Measurements from ENCODE around the gene NBEA. TPM values are rescaled to one million over a fixed set of nuclear protein-coding genes. Genes with fewer than 3 reads are reported as not detected.

The NBEA gene
- total and polyA plus RNA-seq, 2 experiments from 2014 or later = 9.1 to 29.1 TPM

DNA sequence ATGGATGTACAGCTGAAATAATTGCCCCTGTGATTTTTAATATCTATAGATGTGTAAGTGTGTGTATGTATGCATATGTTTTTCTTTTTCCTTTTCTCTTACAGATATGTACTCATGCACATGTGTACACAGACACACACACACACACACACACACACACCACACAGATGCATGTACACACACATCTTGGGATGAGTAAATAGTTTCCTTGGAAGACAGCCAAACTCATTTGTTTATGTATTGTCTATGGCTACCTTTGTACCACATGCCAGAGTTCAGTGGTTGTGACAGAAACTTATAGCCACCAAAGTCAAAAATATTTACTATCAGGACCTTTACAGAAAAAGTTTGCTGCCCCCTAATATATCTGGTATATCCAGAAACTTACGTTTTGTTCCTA, 341.8 kb downstream of the NBEA start (continued):
- TF ChIP-seq, protein P1, sequence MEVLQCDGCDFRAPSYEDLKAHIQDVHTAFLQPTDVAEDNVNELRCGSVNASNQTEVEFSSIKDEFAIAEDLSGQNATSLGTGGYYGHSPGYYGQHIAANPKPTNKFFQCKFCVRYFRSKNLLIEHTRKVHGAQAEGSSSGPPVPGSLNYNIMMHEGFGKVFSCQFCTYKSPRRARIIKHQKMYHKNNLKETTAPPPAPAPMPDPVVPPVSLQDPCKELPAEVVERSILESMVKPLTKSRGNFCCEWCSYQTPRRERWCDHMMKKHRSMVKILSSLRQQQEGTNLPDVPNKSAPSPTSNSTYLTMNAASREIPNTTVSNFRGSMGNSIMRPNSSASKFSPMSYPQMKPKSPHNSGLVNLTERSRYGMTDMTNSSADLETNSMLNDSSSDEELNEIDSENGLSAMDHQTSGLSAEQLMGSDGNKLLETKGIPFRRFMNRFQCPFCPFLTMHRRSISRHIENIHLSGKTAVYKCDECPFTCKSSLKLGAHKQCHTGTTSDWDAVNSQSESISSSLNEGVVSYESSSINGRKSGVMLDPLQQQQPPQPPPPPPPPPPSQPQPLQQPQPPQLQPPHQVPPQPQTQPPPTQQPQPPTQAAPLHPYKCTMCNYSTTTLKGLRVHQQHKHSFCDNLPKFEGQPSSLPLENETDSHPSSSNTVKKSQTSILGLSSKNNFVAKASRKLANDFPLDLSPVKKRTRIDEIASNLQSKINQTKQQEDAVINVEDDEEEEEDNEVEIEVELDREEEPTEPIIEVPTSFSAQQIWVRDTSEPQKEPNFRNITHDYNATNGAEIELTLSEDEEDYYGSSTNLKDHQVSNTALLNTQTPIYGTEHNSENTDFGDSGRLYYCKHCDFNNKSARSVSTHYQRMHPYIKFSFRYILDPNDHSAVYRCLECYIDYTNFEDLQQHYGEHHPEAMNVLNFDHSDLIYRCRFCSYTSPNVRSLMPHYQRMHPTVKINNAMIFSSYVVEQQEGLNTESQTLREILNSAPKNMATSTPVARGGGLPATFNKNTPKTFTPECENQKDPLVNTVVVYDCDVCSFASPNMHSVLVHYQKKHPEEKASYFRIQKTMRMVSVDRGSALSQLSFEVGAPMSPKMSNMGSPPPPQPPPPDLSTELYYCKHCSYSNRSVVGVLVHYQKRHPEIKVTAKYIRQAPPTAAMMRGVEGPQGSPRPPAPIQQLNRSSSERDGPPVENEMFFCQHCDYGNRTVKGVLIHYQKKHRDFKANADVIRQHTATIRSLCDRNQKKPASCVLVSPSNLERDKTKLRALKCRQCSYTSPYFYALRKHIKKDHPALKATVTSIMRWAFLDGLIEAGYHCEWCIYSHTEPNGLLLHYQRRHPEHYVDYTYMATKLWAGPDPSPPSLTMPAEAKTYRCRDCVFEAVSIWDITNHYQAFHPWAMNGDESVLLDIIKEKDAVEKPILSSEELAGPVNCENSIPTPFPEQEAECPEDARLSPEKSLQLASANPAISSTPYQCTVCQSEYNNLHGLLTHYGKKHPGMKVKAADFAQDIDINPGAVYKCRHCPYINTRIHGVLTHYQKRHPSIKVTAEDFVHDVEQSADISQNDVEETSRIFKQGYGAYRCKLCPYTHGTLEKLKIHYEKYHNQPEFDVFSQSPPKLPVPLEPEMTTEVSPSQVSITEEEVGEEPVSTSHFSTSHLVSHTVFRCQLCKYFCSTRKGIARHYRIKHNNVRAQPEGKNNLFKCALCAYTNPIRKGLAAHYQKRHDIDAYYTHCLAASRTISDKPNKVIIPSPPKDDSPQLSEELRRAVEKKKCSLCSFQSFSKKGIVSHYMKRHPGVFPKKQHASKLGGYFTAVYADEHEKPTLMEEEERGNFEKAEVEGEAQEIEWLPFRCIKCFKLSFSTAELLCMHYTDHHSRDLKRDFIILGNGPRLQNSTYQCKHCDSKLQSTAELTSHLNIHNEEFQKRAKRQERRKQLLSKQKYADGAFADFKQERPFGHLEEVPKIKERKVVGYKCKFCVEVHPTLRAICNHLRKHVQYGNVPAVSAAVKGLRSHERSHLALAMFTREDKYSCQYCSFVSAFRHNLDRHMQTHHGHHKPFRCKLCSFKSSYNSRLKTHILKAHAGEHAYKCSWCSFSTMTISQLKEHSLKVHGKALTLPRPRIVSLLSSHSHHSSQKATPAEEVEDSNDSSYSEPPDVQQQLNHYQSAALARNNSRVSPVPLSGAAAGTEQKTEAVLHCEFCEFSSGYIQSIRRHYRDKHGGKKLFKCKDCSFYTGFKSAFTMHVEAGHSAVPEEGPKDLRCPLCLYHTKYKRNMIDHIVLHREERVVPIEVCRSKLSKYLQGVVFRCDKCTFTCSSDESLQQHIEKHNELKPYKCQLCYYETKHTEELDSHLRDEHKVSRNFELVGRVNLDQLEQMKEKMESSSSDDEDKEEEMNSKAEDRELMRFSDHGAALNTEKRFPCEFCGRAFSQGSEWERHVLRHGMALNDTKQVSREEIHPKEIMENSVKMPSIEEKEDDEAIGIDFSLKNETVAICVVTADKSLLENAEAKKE (CRISPR knock-in tag; IDR thresholded peaks at IDR 0.05) = no peak

DNA sequence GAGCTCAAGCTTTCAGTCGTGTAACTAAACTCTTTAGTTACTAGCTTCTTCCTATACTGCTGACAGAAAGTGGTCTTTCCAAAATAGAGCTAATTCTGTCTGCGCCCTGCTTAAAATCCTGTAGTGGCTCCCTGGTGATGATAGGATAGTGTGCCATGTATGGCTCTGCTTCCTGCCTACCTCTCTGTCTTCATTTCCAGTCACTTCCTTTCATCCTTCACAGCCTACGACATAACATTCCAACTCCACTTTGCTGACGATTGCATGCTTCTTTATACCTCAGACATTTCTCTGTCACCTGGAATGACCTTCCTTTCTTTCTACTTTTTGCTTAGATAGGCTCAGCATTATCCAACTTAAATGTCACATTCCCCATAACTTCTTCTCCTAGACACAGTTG, 343.6 kb downstream of the NBEA start:
- no peak overlapping the region for H3K27ac Mint-ChIP-seq
- ATAC-seq = peak; percentile 36; the same call in 2 of the 3 replicates
- TF ChIP-seq, protein P1 (CRISPR knock-in tag; IDR thresholded peaks at IDR 0.05) = no peak
- TF ChIP-seq, protein P2, sequence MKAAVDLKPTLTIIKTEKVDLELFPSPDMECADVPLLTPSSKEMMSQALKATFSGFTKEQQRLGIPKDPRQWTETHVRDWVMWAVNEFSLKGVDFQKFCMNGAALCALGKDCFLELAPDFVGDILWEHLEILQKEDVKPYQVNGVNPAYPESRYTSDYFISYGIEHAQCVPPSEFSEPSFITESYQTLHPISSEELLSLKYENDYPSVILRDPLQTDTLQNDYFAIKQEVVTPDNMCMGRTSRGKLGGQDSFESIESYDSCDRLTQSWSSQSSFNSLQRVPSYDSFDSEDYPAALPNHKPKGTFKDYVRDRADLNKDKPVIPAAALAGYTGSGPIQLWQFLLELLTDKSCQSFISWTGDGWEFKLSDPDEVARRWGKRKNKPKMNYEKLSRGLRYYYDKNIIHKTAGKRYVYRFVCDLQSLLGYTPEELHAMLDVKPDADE (IDR thresholded peaks at IDR 0.05) = no peak
- TF ChIP-seq POLR2AphosphoS5 (IDR thresholded peaks at IDR 0.05; ENCODE audit: low read depth) (no peak), NANOG (IDR thresholded peaks at IDR 0.05; ENCODE audit: borderline replicate concordance) (no peak), ZNF114 (CRISPR knock-in tag; IDR thresholded peaks at IDR 0.05) (no peak), EZH2 (IDR thresholded peaks at IDR 0.05; ENCODE audit: low read depth, unreplicated experiment) (no peak)
- TF ChIP-seq, protein P3, sequence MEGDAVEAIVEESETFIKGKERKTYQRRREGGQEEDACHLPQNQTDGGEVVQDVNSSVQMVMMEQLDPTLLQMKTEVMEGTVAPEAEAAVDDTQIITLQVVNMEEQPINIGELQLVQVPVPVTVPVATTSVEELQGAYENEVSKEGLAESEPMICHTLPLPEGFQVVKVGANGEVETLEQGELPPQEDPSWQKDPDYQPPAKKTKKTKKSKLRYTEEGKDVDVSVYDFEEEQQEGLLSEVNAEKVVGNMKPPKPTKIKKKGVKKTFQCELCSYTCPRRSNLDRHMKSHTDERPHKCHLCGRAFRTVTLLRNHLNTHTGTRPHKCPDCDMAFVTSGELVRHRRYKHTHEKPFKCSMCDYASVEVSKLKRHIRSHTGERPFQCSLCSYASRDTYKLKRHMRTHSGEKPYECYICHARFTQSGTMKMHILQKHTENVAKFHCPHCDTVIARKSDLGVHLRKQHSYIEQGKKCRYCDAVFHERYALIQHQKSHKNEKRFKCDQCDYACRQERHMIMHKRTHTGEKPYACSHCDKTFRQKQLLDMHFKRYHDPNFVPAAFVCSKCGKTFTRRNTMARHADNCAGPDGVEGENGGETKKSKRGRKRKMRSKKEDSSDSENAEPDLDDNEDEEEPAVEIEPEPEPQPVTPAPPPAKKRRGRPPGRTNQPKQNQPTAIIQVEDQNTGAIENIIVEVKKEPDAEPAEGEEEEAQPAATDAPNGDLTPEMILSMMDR (conservative IDR thresholded peaks at IDR 0.05; ENCODE audit: low read depth in 2 of 2) = no peak

More for the DNA sequence above, 343.6 kb downstream of the NBEA start:
- Histone ChIP-seq H3K4me3 (no peak overlapping the region), H3K36me3 (ENCODE audit: insufficient read depth) (no peaks in the 10 kb centered on the region), H2AFZ (no peak overlapping the region), H3F3A (replicated peaks; ENCODE audit: low read depth) (no peaks in the 10 kb centered on the region), H4K20me1 (replicated peaks; ENCODE audit: insufficient read depth) (no peaks in the 10 kb centered on the region), H3K27me3 (ENCODE audit: insufficient read depth) (no peaks in the 10 kb centered on the region), H3K4me2 (no peak overlapping the region), H3K9me2 (ENCODE audit: insufficient read depth) (no peaks in the 10 kb centered on the region), H3K27ac (ENCODE audit: low read depth) (no peak overlapping the region), H3K4me1 (ENCODE audit: insufficient read depth) (peaks cover 4% of the 10 kb centered on the region; the same call in 1 of the 2 replicates), H3K79me2 (replicated peaks; ENCODE audit: insufficient read depth) (no peaks in the 10 kb centered on the region)
- Mint-ChIP-seq H3K27me3 (ENCODE audit: insufficient read depth, low read depth, poor library complexity) (no peaks in the 10 kb centered on the region), H3K4me1 (peaks cover 7% of the 10 kb centered on the region), H3K9me3 (no peaks in the 10 kb centered on the region), H3K4me3 (no peak overlapping the region), H3K36me3 (ENCODE audit: low read depth) (no peaks in the 10 kb centered on the region)
- DNase-seq (ENCODE audit: low spot score) = peak; percentile 15

All from GM23338 (cell line).